Left hindlimb (tissue), 1 donor: ENCODE results near the gene F13A1.

Experiments used
- DNase-seq: peaks from one replicate; pipeline ENCODE4 v3.0.0-alpha.2; 2018

Gene F13A1

GRCh38 chr6:6319952-6320811 lies at the start of gene F13A1:
Gene F13A1, minus strand, starts transcription at chr6:6320662. Its CDS starts 1,998 bp downstream, at chr6:6318664.
- DNase-seq = no peak

GRCh38 chr6:6368684-6369052 lies 48.2 kb upstream of the F13A1 start:
- no peak for DNase-seq

- no peak for DNase-seq
Observed at GRCh38 chr6:6368040-6368683, 47.7 kb upstream of the F13A1 start.

- no peak for DNase-seq
Observed at GRCh38 chr6:6366803-6367202, 46.3 kb upstream of the F13A1 start.

GRCh38 chr6:6365242-6365641 lies 44.8 kb upstream of the F13A1 start:
- no peak for DNase-seq

- DNase-seq = no peak
Observed at GRCh38 chr6:6362056-6362840, 41.8 kb upstream of the F13A1 start.

GRCh38 chr6:6357530-6357929 lies 37.1 kb upstream of the F13A1 start:
- DNase-seq = no peak

- no peak for DNase-seq
Observed at GRCh38 chr6:6357032-6357431, 36.6 kb upstream of the F13A1 start.

GRCh38 chr6:6352772-6353171 lies 32.3 kb upstream of the F13A1 start:
- DNase-seq = no peak

GRCh38 chr6:6351511-6352025 lies 31.1 kb upstream of the F13A1 start:
- DNase-seq = no peak

- no peak for DNase-seq
Observed at GRCh38 chr6:6350696-6351095, 30.2 kb upstream of the F13A1 start.

GRCh38 chr6:6348256-6348655 lies 27.8 kb upstream of the F13A1 start:
- no peak for DNase-seq

GRCh38 chr6:6346427-6347023 lies 26.1 kb upstream of the F13A1 start:
- no peak for DNase-seq

- DNase-seq = no peak
Observed at GRCh38 chr6:6333501-6333900, 13.0 kb upstream of the F13A1 start.

GRCh38 chr6:6332811-6333244 lies 12.4 kb upstream of the F13A1 start:
- DNase-seq = no peak

- no peak for DNase-seq
Observed at GRCh38 chr6:6331946-6332601, 11.6 kb upstream of the F13A1 start.

GRCh38 chr6:6331393-6331792 lies 10.9 kb upstream of the F13A1 start:
- DNase-seq = no peak

- no peak for DNase-seq
Observed at GRCh38 chr6:6330407-6330806, 9.9 kb upstream of the F13A1 start.

GRCh38 chr6:6328451-6328850 lies 8.0 kb upstream of the F13A1 start:
- no peak for DNase-seq

- DNase-seq = no peak
Observed at GRCh38 chr6:6323352-6323751, 2.9 kb upstream of the F13A1 start.

- DNase-seq = no peak
Observed at GRCh38 chr6:6320901-6321300, 439 bp upstream of the F13A1 start.
